ENCODE results near the gene GLO1.

- TF ChIP-seq CTCF (IDR thresholded peaks at IDR 0.05) (no peak), ZFX (IDR thresholded peaks at IDR 0.05; ENCODE audit: borderline replicate concordance) (no peak)
Measured at GRCh38 chr6:38722727-38723334, 19.9 kb upstream of the GLO1 start.
